Activated CD4-positive, alpha-beta memory T cell treated with anti-CD3 and anti-CD28 coated beads, Interleukin-2, amount 10 ng/mL, durations not matched to agents 7 days and 5 days (primary cell): Measurements from ENCODE around the gene UBA52. TPM values are rescaled to one million over a fixed set of nuclear protein-coding genes. Genes with fewer than 3 reads are reported as not detected.
"Not testable (repeated sequence)": the region's sequence is repeated elsewhere in the genome, so short reads cannot be mapped to it uniquely, and the experiment has no call there.

Experiments used
- CTCF ChIA-PET: fragments of 350-600 bp; sonication (Branson Sonifier 250); formaldehyde crosslinking; loops from one replicate; lab custom pipeline; 2021; ENCODE audit warnings: antibody characterized with exemption, inconsistent platforms; lab: Charles Lee
- POLR2A ChIA-PET: fragments of 350-600 bp; sonication (Branson Sonifier 250); formaldehyde crosslinking; loops from one replicate; lab custom pipeline; 2021; ENCODE audit warnings: antibody characterized with exemption; lab: Charles Lee
- DNase-seq: peaks from one replicate; pipeline ENCODE4 v3.0.0-alpha.2; 2020
- H3K27ac Mint-ChIP-seq: one replicate; pipeline ENCODE4 v1.8.0; 2021; ENCODE audit warnings: mild to moderate bottlenecking, mixed read lengths
- H3K27me3 Mint-ChIP-seq: one replicate; pipeline ENCODE4 v1.8.0; 2021; ENCODE audit warnings: mixed read lengths
- H3K36me3 Mint-ChIP-seq: one replicate; pipeline ENCODE4 v1.8.0; 2021; ENCODE audit warnings: low read depth, mixed read lengths
- H3K4me1 Mint-ChIP-seq: one replicate; pipeline ENCODE4 v1.8.0; 2021; ENCODE audit warnings: mixed read lengths
- H3K4me3 Mint-ChIP-seq: one replicate; pipeline ENCODE4 v1.8.0; 2021; ENCODE audit warnings: mild to moderate bottlenecking, mixed read lengths
- H3K9me3 Mint-ChIP-seq: one replicate; pipeline ENCODE4 v1.8.0; 2021; ENCODE audit warnings: mixed read lengths
- total RNA-seq, 2 experiments: library from RNA; stranded (reverse); gene quantifications; one replicate each; pipeline ENCODE4 v1.2.3, GENCODE V29; 2021

Gene UBA52
- total RNA-seq, 2 experiments from 2014 or later: 1,374 to 1,409 TPM

GRCh38 chr19:18596752-18597157 lies 25.1 kb downstream of the UBA52 start:
- Mint-ChIP-seq H3K36me3 (no peaks in the 10 kb centered on the region), H3K9me3 (no peaks in the 10 kb centered on the region), H3K4me1 (peaks cover 12% of the 10 kb centered on the region), H3K27ac (no peak overlapping the region), H3K4me3 (no peak overlapping the region), H3K27me3 (peaks cover 9% of the 10 kb centered on the region)
- ChIA-PET CTCF (no interaction called here), POLR2A (interaction anchor here (1.4 kb wide), 1 partner anchor 11 kb away, joined by 5 read pairs; no protein-coding TSS in a partner anchor)
- DNase-seq: no peak

DNA sequence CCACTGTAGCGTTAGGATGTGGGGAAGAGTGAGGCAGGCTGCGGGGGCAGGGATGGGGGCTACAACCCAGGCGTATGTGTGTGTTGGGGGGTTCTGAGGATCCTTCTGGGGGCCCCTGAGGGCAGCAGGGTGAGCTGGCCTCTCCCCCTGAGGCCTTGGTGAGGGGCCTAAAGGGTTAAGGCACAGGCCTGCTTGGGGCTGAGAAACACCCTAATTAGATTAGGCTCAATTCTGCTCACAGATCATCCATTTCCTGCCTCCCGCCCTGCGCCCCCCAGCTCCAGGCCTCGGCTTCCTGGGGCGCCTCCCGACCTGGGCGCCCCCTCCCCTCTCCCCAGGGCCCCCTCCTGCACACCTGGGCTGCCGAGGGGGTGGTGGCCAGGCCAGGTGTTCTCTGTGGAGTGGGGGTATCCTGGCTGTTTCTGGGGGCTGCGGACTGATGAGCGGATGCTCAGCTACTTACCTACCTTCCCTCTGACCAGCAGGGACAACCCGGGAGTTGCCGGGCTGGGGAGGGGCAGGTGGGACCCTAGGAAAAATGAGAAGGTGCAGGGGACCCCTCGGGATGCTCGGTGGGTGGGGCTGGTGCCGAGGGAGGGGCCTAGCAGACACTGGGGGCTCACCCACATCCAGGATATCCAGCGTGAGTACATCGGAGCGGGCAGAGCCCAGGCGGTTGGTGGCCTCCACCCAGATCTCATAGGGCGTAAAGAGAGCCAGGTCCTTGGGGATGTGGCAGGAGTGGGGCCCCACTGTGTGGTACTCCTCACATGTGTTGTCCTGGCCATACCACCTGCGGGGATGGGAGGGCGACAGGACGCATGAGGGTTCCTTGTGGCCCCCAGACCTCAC lies 26.4 kb downstream of the UBA52 start:
- POLR2A ChIA-PET: no interaction called here
- H3K4me1 Mint-ChIP-seq: peaks cover 12% of the 10 kb centered on the region
- H3K27ac Mint-ChIP-seq: no peak overlapping the region
- CTCF ChIA-PET: no interaction called here
- no peaks in the 10 kb centered on the region for H3K9me3 Mint-ChIP-seq
- no peaks in the 10 kb centered on the region for H3K36me3 Mint-ChIP-seq
- DNase-seq: no peak
- no peak overlapping the region for H3K4me3 Mint-ChIP-seq
- H3K27me3 Mint-ChIP-seq: peaks cover 19% of the 10 kb centered on the region

- H3K9me3 Mint-ChIP-seq: no peaks in the 10 kb centered on the region
- ChIA-PET CTCF (no interaction called here), POLR2A (no interaction called here)
- no peak overlapping the region for H3K4me3 Mint-ChIP-seq
- H3K36me3 Mint-ChIP-seq: no peaks in the 10 kb centered on the region
- H3K27ac Mint-ChIP-seq: no peak overlapping the region
- peaks cover 9% of the 10 kb centered on the region for H3K4me1 Mint-ChIP-seq
- DNase-seq: no peak
- peaks cover 28% of the 10 kb centered on the region for H3K27me3 Mint-ChIP-seq
These were observed 27.8 kb downstream of the UBA52 start for GRCh38 chr19:18599485-18599884.

DNA sequence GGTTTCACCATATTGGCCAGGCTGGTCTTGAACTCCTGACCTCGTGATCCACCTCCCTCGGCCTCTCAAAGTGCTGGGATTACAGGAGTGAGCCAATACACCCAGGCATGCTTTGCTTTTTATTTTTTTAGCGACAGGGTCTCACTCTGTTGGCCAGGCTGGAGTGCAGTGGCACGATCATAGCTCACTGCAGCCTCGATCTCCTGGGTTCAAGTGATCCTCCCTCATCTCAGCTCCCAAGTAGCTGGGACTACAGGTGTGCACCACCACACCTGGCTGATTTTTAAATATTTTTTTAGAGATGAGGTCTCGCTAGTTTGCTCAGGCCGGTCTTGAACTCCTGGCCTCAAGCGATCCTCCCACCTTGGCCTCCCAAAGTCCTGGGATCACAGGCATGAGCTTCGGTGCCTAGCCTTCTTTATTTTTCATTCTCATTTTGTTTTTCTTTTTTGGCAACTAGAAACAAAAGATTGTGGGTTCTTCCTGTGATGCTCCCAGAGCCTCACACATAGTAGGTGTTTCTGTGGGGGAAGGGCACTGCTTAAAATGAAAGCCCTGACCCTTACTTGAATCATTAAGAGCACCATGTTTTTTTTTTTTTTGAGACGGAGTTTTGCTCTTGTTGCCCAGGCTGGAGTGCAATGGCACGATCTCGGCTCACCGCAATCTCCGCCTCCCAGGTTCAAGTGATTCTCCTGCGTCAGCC lies 29.2 kb downstream of the UBA52 start:
- H3K4me1 Mint-ChIP-seq, H3K36me3 Mint-ChIP-seq, H3K9me3 Mint-ChIP-seq, H3K4me3 Mint-ChIP-seq, H3K27ac Mint-ChIP-seq, DNase-seq, POLR2A ChIA-PET: not testable (repeated sequence)
- CTCF ChIA-PET: interaction anchor here (2.7 kb wide), 1 partner anchor 12 kb away, joined by 9 read pairs; the partner anchor contains the start of gene REX1BD
- peaks cover 36% of the 10 kb centered on the region for H3K27me3 Mint-ChIP-seq

GRCh38 chr19:18601875-18602274 lies 30.2 kb downstream of the UBA52 start:
- POLR2A ChIA-PET: no interaction called here

DNA sequence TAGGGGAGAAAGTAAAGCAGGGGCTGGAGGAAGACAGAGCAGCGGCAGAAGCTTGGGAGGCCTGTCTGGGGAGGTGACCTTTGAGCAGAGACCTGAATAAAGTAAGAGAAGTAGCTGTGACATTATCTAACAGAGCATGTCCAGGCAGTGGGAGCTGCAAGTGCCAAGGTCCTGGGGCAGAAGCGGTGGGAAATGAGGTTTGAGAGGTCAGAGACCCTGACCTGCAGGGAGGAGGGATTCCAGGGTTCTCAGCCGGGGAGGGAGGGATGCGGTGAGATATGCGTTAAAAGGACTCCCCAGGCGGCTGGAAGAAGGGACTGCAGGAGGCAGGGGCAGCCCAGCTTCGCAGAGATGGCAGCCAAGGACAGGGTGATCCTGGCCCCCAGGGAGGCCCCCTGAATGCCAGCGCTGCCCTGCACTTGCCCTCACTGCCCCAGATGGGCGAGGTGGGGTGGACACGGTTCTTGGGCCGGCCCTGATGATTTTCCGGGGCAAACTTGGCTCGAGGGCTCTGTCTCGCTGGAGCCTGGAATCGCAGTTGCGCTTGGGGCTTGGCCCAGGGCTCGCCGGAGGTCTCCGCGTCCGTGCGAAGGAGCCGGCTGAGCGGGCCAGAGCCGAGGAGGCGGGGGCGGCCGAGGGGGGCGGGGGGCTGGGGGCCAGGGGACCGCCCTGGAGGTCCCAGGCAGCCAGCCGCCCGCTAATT lies 31.7 kb downstream of the UBA52 start:
- Mint-ChIP-seq H3K9me3 (no peaks in the 10 kb centered on the region), H3K36me3 (no peaks in the 10 kb centered on the region), H3K4me1 (peaks cover 3% of the 10 kb centered on the region), H3K4me3 (no peak overlapping the region), H3K27me3 (peaks cover 47% of the 10 kb centered on the region), H3K27ac (no peak overlapping the region)
- POLR2A ChIA-PET: no interaction called here
- DNase-seq: no peak
- CTCF ChIA-PET: interaction anchor here (1.0 to 2.7 kb wide), 2 partner anchors 9 to 15 kb away, joined by 4 to 9 read pairs; partner anchors contain the start of gene REX1BD

More at GRCh38 chr19:18601875-18602274, 30.2 kb downstream of the UBA52 start:
- CTCF ChIA-PET: interaction anchor here (2.7 kb wide), 1 partner anchor 13 kb away, joined by 9 read pairs; the partner anchor contains the start of gene REX1BD
- Mint-ChIP-seq H3K27ac (no peak overlapping the region), H3K9me3 (no peaks in the 10 kb centered on the region), H3K4me1 (peaks cover 3% of the 10 kb centered on the region), H3K36me3 (no peaks in the 10 kb centered on the region), H3K4me3 (no peak overlapping the region), H3K27me3 (peaks cover 33% of the 10 kb centered on the region)
- no peak for DNase-seq

- no peak overlapping the region for H3K4me3 Mint-ChIP-seq
- no peaks in the 10 kb centered on the region for H3K36me3 Mint-ChIP-seq
- CTCF ChIA-PET: no interaction called here
- H3K9me3 Mint-ChIP-seq: no peaks in the 10 kb centered on the region
- H3K4me1 Mint-ChIP-seq: peaks cover 3% of the 10 kb centered on the region
- H3K27me3 Mint-ChIP-seq: peaks cover 55% of the 10 kb centered on the region
- POLR2A ChIA-PET: no interaction called here
- DNase-seq: no peak
- no peak overlapping the region for H3K27ac Mint-ChIP-seq
These were observed 32.5 kb downstream of the UBA52 start for GRCh38 chr19:18603958-18604819.

GRCh38 chr19:18604820-18605159 lies 33.1 kb downstream of the UBA52 start:
- Mint-ChIP-seq H3K4me1 (peaks cover 3% of the 10 kb centered on the region), H3K27me3 (peaks cover 61% of the 10 kb centered on the region), H3K9me3 (no peaks in the 10 kb centered on the region), H3K4me3 (no peak overlapping the region), H3K27ac (no peak overlapping the region), H3K36me3 (no peaks in the 10 kb centered on the region)
- ChIA-PET CTCF (no interaction called here), POLR2A (no interaction called here)
- DNase-seq: no peak

DNA sequence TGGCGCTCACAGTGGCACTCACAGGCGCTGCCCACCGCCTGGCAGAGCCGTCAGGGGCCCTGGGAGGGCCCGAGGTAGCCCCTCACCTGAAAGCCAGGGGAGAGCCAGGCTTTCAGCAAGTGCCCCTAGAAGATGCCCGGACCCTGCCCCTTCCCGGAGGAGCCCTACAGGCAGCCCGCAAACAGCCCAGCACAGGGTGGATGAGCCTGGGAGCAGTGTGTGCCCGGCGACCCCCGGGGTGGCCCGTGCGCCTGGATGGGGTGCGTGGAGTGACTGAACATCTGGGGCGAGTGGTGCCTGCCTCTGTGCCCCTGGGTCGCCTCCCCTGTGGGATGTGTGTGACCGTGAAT lies 33.5 kb downstream of the UBA52 start:
- Mint-ChIP-seq H3K27ac (no peak overlapping the region), H3K36me3 (no peaks in the 10 kb centered on the region), H3K27me3 (peaks cover 65% of the 10 kb centered on the region), H3K9me3 (no peaks in the 10 kb centered on the region), H3K4me3 (no peak overlapping the region), H3K4me1 (peaks cover 3% of the 10 kb centered on the region)
- DNase-seq: no peak
- ChIA-PET POLR2A (no interaction called here), CTCF (no interaction called here)

DNA sequence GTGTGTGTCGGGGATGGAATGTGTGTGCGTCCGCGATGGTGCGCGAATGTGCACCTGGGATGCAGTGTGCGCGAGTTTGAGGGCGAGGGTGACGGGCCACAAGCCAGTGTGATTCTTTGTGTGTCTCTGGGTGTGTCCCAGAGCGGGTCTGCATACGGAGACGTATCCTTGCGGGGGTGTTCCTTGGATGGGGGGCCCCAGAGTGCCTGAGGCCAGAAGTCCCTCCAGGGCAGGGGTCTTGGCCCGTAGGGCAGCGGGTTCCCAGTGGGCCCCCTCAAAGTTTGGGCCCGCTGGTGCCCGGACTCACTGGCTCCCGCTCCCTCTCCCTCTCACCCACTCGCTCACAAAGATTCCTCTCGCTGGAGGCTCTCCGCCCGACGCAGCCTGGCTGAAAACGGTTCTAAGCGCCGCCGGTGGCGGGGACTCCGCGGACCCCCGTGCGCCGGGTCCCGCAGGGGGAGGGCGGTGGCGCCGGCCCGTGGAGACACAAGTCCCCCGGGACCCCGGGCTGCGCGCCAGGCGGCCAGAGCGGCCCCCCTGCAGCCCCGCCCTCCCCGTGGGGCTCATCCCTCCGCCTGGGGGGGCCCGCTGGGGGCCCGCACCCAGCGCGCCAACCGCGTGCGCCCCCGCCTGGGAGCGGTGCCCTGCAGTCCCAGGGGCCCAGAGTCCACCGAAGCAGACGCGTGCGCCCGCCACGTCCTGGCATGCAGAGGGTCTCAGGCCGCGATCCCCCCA lies 34.1 kb downstream of the UBA52 start:
- H3K4me3 Mint-ChIP-seq: no peak overlapping the region
- H3K27me3 Mint-ChIP-seq: peaks cover 68% of the 10 kb centered on the region
- no peak for DNase-seq
- H3K27ac Mint-ChIP-seq: no peak overlapping the region
- H3K9me3 Mint-ChIP-seq: no peaks in the 10 kb centered on the region
- peaks cover 3% of the 10 kb centered on the region for H3K4me1 Mint-ChIP-seq
- ChIA-PET POLR2A (no interaction called here), CTCF (no interaction called here)
- no peaks in the 10 kb centered on the region for H3K36me3 Mint-ChIP-seq

DNA sequence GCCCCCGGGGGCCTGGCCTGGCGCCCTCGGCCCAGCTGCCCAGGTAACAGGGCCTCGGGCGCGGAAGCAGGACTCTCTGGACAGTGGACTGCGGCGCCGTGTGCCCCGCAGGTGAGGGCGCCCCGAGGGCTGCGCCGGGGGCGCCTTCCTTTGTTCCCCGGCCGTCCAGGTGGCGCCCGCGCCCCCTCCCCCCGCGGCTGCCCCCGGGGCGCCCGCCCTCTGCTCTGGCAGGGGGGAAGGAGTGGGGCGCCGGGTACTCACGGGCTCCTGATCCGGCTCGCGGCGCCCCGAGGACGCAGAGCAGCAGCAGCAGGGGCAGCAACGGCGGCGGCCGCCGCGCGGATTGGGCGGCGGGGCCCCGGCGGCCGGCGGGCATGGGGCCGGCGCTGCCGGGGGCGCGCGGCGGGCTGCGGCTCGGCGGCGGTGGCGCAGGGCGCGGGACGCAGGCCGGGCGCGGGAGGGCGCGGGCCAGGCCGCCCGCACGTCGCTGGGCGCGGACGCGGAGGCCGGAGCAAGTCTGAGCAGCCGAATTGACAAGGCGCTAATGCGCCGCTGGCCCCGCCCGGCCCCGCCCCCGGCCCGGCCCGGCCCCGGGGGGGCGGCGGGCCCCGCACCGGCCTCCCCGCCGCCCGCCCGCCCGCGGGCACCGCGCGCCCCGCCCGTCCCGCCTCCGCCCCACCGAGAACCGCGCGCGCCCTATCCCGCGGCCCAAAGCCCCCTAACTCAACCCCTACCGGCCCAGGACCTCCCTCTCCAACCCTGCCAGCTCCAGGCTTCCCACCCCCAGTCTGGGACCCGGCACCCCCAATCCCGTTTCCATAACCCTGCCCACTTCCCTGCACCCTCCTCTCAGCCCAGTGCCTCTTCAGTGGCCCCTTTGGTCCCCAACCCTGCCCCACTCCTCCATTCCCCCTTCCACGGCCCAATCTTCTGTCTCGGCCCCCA lies 34.9 kb downstream of the UBA52 start, which contains the start of gene CRLF1:
Gene CRLF1 (minus strand): TSS at position 519 of the 945 bp plus-strand sequence. CDS start 143 bp downstream, at position 376.
- DNase-seq: no peak
- Mint-ChIP-seq H3K36me3 (no peaks in the 10 kb centered on the region), H3K4me1 (peaks cover 8% of the 10 kb centered on the region), H3K27ac (no peak within 1 kb of the TSS), H3K4me3 (no peak within 1 kb of the TSS), H3K9me3 (no peaks in the 10 kb centered on the region), H3K27me3 (peaks cover 74% of the 10 kb centered on the region)
- CTCF ChIA-PET: no interaction called here
- POLR2A ChIA-PET: no interaction called here
